GM18508 (cell line): ENCODE measurements around the gene LURAP1L.
"Not testable (repeated sequence)": the region's sequence is repeated elsewhere in the genome, so short reads cannot be mapped to it uniquely, and the experiment has no call there.

Source experiments
- ATAC-seq: cut with Tn5 transposase; IDR thresholded peaks from one replicate; pipeline ENCODE4 v1.9.1; 2021; ENCODE audit warnings: moderate number of reproducible peaks; ENCODE audit not compliant: insufficient read depth, unreplicated experiment

LURAP1L gene

GRCh38 chr9:12851341-12852090 lies 76.7 kb downstream of the LURAP1L start:
- no peak for ATAC-seq

- ATAC-seq = no peak
Observed at GRCh38 chr9:12853051-12853450, 78.2 kb downstream of the LURAP1L start.

GRCh38 chr9:12854221-12854620 lies 79.4 kb downstream of the LURAP1L start:
- no peak for ATAC-seq

GRCh38 chr9:12855066-12855465 lies 80.2 kb downstream of the LURAP1L start:
- ATAC-seq = no peak

- no peak for ATAC-seq
Observed at GRCh38 chr9:12856603-12857002, 81.8 kb downstream of the LURAP1L start.

GRCh38 chr9:12859704-12860251 lies 85.0 kb downstream of the LURAP1L start:
- ATAC-seq = no peak

GRCh38 chr9:12860998-12861397 lies 86.2 kb downstream of the LURAP1L start:
- no peak for ATAC-seq

GRCh38 chr9:12862611-12863410 lies 88.0 kb downstream of the LURAP1L start:
- ATAC-seq = no peak

GRCh38 chr9:12863618-12864017 lies 88.8 kb downstream of the LURAP1L start:
- ATAC-seq = no peak

GRCh38 chr9:12865380-12865779 lies 90.6 kb downstream of the LURAP1L start:
- not testable (repeated sequence) for ATAC-seq
